OCI-LY7 (cell line): ENCODE measurements around the gene ARID5B. TPM values are rescaled to one million over a fixed set of nuclear protein-coding genes. Genes with fewer than 3 reads are reported as not detected.

Source experiments
- BruUV-seq: library from RNA; stranded (reverse); fragments of 400-500 nt; replicated peaks from 2 replicates; lab custom pipeline; 2021; lab: Mats Ljungman, UMichigan
- CTCF ChIA-PET: fragments of 300-600 bp; sonication (Branson Sonifier 250); formaldehyde crosslinking; loops from one replicate; lab custom pipeline; 2022; ENCODE audit warnings: antibody characterized with exemption; ENCODE audit not compliant: unreplicated experiment; lab: Charles Lee
- POLR2A ChIA-PET: fragments of 300-600 bp; sonication (Branson Sonifier 250); formaldehyde crosslinking; loops from one replicate; lab custom pipeline; 2022; ENCODE audit warnings: antibody characterized with exemption; lab: Charles Lee
- DNase-seq: peaks from one replicate; pipeline ENCODE4 v3.0.0-alpha.2; 2015; ENCODE audit warnings: low spot score
- H2AFZ ChIP-seq: fragments of 200-600 bp; sonication (generic), shearing (Covaris generic); 2 replicates; pipeline ENCODE4 v1.6.1; 2014; ENCODE audit warnings: mild to moderate bottlenecking, antibody characterized with exemption, low read length, moderate library complexity
- H3K27ac ChIP-seq: fragments of 200-600 bp; sonication (generic); 2 replicates; pipeline ENCODE4 v1.5.1; 2014; ENCODE audit warnings: mixed run types, low read depth, mild to moderate bottlenecking, moderate library complexity, low read length, inconsistent platforms; ENCODE audit not compliant: poor library complexity, severe bottlenecking
- H3K36me3 ChIP-seq: fragments of 200-600 bp; sonication (generic); 2 replicates; pipeline ENCODE4 v1.6.1; 2014; ENCODE audit warnings: mild to moderate bottlenecking, antibody characterized with exemption, low read length, moderate library complexity, mixed read lengths; ENCODE audit not compliant: insufficient read depth
- H3K4me1 ChIP-seq: fragments of 200-600 bp; sonication (generic); 2 replicates; pipeline ENCODE4 v1.5.1; 2014; ENCODE audit warnings: mild to moderate bottlenecking, low read length; ENCODE audit not compliant: insufficient read depth, poor library complexity, severe bottlenecking
- H3K4me2 ChIP-seq: fragments of 200-600 bp; sonication (generic); 2 replicates; pipeline ENCODE4 v1.6.1; 2014; ENCODE audit warnings: mild to moderate bottlenecking, low read length
- H3K4me3 ChIP-seq: fragments of 200-600 bp; sonication (generic); 2 replicates; pipeline ENCODE4 v1.5.1; 2014; ENCODE audit warnings: mild to moderate bottlenecking, low read depth, low read length; ENCODE audit not compliant: poor library complexity, severe bottlenecking
- H3K79me2 ChIP-seq: fragments of 200-600 bp; sonication (generic); 2 replicates; pipeline ENCODE4 v1.6.1; 2016; ENCODE audit warnings: low read depth, mild to moderate bottlenecking, low read length, moderate library complexity, mixed read lengths; ENCODE audit not compliant: insufficient read depth
- H3K9me2 ChIP-seq: fragments of 200-600 bp; sonication (generic); 2 replicates; pipeline ENCODE4 v1.6.1; 2016; ENCODE audit warnings: mild to moderate bottlenecking, low read length, mixed read lengths; ENCODE audit not compliant: insufficient read depth
- H3K9me3 ChIP-seq: fragments of 200-600 bp; sonication (generic); 2 replicates; pipeline ENCODE4 v1.6.1; 2014; ENCODE audit warnings: mild to moderate bottlenecking, mixed run types, low read length, mixed read lengths
- H4K20me1 ChIP-seq: fragments of 200-600 bp; sonication (generic); 2 replicates; pipeline ENCODE4 v1.6.1; 2014; ENCODE audit warnings: mild to moderate bottlenecking, antibody characterized with exemption, low read length, moderate library complexity, mixed read lengths; ENCODE audit not compliant: insufficient read depth
- EZH2phosphoT487 ChIP-seq: fragments of 200-600 bp; sonication (generic); IDR thresholded peaks from 2 replicates; pipeline ENCODE4 v1.6.1; 2018; ENCODE audit warnings: low read depth, borderline replicate concordance, mild to moderate bottlenecking, mixed run types, antibody characterized with exemption, low read length, moderate library complexity, mixed read lengths
- intact Hi-C: fragments of 100-400 bp; cut with micrococcal nuclease; formaldehyde crosslinking; loops from one replicate; pipeline ENCODE4 v1.10.0; 2022; ENCODE audit not compliant: unreplicated experiment
- total RNA-seq, 2 experiments: library from RNA; depleted of rRNA in 1 of 2; stranded (reverse); fragments of >200 nt in 1 of 2; shearing (Covaris generic) in 1 of 2; gene quantifications; 2 replicates each; pipeline ENCODE4 v1.2.3, GENCODE V29; 2014 to 2022
- TF ChIP-seq, protein P1 (sequence below): fragments of 200-600 bp; sonication (generic); conservative IDR thresholded peaks from 2 replicates; pipeline ENCODE4 v1.5.1; 2014; ENCODE audit warnings: mild to moderate bottlenecking, antibody characterized with exemption, low read length, moderate library complexity, mixed read lengths

Gene ARID5B
- total RNA-seq, 2 experiments from 2014 or later = 38.0 to 56.7 TPM

- POLR2A ChIA-PET = interaction anchor here (0.6 to 12.7 kb wide), 16 partner anchors 7 to 421 kb away, joined by 3 to 284 read pairs (median 4); no protein-coding TSS in a partner anchor
- peak; percentile 73 for DNase-seq
- peak overlapping the region; percentile 93 for H3K4me2 ChIP-seq
Measured at GRCh38 chr10:61897671-61898434, 3.6 kb upstream of the ARID5B start.

DNA sequence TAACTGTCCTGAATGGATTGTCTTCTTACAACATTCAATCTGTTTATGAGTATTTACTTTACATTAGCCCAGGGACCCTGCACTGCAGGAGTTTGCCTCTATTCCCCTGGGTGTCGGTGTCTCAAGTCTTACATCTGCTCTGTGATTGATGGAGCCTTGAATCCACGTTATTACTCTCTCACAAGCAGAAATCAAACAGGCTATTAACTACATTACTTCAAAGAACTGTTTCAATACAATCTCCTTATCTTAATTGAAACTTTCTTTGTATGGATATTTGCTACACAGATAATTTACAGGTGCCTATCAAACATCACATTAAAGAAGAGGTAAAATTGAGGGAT lies 3.1 kb upstream of the ARID5B start:
- no TSS peak for BruUV-seq
- intact Hi-C loops = no loop called here
- Histone ChIP-seq H4K20me1 (no peaks in the 10 kb centered on the region), H3K9me3 (no peaks in the 10 kb centered on the region), H3K27ac (peak overlapping the region; percentile 96), H3K9me2 (no peaks in the 10 kb centered on the region), H3K79me2 (peaks cover 29% of the 10 kb centered on the region; the same call in 1 of the 2 replicates), H3K4me1 (peaks cover 36% of the 10 kb centered on the region), H2AFZ (peak overlapping the region; percentile 83; the same call in 1 of the 2 replicates), H3K4me2 (peak overlapping the region; percentile 93), H3K4me3 (peak overlapping the region; percentile 93), H3K36me3 (no peaks in the 10 kb centered on the region)
- POLR2A ChIA-PET = interaction anchor here (0.6 to 12.7 kb wide), 18 partner anchors 8 to 642 kb away, joined by 3 to 284 read pairs (median 6); no protein-coding TSS in a partner anchor
- peak; percentile 85 for DNase-seq
- CTCF ChIA-PET = interaction anchor here (1.3 to 1.5 kb wide), 2 partner anchors 49 to 152 kb away, joined by 3 to 4 read pairs; no protein-coding TSS in a partner anchor
- TF ChIP-seq, protein P1, sequence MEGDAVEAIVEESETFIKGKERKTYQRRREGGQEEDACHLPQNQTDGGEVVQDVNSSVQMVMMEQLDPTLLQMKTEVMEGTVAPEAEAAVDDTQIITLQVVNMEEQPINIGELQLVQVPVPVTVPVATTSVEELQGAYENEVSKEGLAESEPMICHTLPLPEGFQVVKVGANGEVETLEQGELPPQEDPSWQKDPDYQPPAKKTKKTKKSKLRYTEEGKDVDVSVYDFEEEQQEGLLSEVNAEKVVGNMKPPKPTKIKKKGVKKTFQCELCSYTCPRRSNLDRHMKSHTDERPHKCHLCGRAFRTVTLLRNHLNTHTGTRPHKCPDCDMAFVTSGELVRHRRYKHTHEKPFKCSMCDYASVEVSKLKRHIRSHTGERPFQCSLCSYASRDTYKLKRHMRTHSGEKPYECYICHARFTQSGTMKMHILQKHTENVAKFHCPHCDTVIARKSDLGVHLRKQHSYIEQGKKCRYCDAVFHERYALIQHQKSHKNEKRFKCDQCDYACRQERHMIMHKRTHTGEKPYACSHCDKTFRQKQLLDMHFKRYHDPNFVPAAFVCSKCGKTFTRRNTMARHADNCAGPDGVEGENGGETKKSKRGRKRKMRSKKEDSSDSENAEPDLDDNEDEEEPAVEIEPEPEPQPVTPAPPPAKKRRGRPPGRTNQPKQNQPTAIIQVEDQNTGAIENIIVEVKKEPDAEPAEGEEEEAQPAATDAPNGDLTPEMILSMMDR = no peak
- TF ChIP-seq EZH2phosphoT487 = no peak

More at GRCh38 chr10:61897671-61898434, 3.6 kb upstream of the ARID5B start:
- CTCF ChIA-PET = interaction anchor here (0.5 to 1.4 kb wide), 4 partner anchors 50 to 1969 kb away, joined by 3 to 11 read pairs (median 4); no protein-coding TSS in a partner anchor
- H3K9me3 ChIP-seq = no peaks in the 10 kb centered on the region
- peak overlapping the region; percentile 93 for H3K4me3 ChIP-seq
- H4K20me1 ChIP-seq = no peaks in the 10 kb centered on the region
- TF ChIP-seq, protein P1 = peak; percentile 69; the same call in 1 of the 2 replicates
- TF ChIP-seq EZH2phosphoT487 = no peak
- H3K4me1 ChIP-seq = peaks cover 36% of the 10 kb centered on the region
- no peaks in the 10 kb centered on the region for H3K36me3 ChIP-seq
- intact Hi-C loops = loop anchor here (1.0 to 2.0 kb wide), 2 partner anchors 141 to 347 kb away; no protein-coding TSS in a partner anchor
- peaks cover 27% of the 10 kb centered on the region; the same call in 1 of the 2 replicates for H3K79me2 ChIP-seq
- H3K27ac ChIP-seq = peak overlapping the region; percentile 96
- no TSS peak for BruUV-seq
- H3K9me2 ChIP-seq = no peaks in the 10 kb centered on the region
- H2AFZ ChIP-seq = peak overlapping the region; percentile 83; the same call in 1 of the 2 replicates
